SH-SY5Y (cell line): ENCODE results near the gene ARHGEF28.

ENCODE experiments used
- GATA2 ChIP-seq: IDR thresholded peaks from 2 replicates; pipeline ENCODE4 v1.6.1; 2011; ENCODE audit warnings: mild to moderate bottlenecking, low read depth, low read length
- GATA3 ChIP-seq: IDR thresholded peaks from 2 replicates; pipeline ENCODE4 v1.6.1; 2011; ENCODE audit warnings: low read depth, mild to moderate bottlenecking, low read length, moderate library complexity

GRCh38 chr5:73668486-73669111 lies 42.6 kb downstream of the ARHGEF28 start:
- no peak for TF ChIP-seq GATA2
- no peak for TF ChIP-seq GATA3
